ENCODE data around the gene ESYT2.

GRCh38 chr7:158856883-158857668 lies 27.8 kb upstream of the ESYT2 start:
- TF ChIP-seq, protein P1, sequence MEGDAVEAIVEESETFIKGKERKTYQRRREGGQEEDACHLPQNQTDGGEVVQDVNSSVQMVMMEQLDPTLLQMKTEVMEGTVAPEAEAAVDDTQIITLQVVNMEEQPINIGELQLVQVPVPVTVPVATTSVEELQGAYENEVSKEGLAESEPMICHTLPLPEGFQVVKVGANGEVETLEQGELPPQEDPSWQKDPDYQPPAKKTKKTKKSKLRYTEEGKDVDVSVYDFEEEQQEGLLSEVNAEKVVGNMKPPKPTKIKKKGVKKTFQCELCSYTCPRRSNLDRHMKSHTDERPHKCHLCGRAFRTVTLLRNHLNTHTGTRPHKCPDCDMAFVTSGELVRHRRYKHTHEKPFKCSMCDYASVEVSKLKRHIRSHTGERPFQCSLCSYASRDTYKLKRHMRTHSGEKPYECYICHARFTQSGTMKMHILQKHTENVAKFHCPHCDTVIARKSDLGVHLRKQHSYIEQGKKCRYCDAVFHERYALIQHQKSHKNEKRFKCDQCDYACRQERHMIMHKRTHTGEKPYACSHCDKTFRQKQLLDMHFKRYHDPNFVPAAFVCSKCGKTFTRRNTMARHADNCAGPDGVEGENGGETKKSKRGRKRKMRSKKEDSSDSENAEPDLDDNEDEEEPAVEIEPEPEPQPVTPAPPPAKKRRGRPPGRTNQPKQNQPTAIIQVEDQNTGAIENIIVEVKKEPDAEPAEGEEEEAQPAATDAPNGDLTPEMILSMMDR (optimal IDR thresholded peaks at IDR 0.05 in 1 of 3, IDR thresholded peaks at IDR 0.05 in 1 of 3, conservative IDR thresholded peaks at IDR 0.05 in 1 of 3; ENCODE audit: extremely low read depth in 1 of 3, insufficient read depth in 2 of 3, low read length in 3 of 3) = no peak
- no peak for TF ChIP-seq EZH2 (IDR thresholded peaks at IDR 0.05; ENCODE audit: low read length)
